ENCODE data around the gene CYP4F11.
"Not testable (repeated sequence)": the region's sequence is repeated elsewhere in the genome, so short reads cannot be mapped to it uniquely, and the experiment has no call there.

CYP4F11 gene, protein sequence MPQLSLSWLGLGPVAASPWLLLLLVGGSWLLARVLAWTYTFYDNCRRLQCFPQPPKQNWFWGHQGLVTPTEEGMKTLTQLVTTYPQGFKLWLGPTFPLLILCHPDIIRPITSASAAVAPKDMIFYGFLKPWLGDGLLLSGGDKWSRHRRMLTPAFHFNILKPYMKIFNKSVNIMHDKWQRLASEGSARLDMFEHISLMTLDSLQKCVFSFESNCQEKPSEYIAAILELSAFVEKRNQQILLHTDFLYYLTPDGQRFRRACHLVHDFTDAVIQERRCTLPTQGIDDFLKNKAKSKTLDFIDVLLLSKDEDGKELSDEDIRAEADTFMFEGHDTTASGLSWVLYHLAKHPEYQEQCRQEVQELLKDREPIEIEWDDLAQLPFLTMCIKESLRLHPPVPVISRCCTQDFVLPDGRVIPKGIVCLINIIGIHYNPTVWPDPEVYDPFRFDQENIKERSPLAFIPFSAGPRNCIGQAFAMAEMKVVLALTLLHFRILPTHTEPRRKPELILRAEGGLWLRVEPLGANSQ

DNA sequence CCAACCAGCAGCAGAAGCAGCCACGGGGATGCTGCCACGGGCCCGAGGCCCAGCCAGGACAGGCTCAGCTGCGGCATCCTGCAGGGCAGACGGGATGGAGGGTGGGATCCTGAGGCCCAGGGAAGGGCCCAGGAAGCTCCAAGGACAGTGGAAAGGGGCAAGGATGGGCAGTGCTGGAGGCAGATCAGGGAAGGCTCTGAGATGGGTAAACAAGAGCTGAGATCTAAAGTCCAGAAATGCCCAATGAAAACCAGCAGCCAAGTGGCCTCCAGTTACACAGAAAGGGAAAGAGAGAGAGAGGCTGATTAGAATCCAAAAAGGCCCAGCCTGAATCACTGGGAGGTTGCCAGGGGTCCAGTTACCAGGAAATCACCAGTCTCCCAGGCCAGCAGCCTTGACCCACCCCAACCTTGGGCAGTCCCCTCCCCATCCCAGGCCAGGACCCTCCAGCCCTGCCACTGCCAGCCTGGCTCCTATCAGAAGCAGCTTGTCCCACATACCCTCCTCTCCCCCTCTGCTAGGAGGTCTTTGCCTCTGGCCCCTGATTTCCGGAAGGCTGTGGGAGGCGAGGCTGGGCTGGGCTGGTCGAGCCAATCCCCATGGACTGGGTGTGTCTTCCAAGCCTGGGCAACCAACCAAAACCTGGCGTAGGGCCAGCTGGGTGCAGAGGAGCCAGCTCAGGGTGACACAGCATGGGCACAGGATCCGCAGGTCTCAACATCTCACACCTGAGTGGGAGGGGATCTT lies at the start of gene CYP4F11:
TSS of gene CYP4F11 (minus strand) at position 198 of the 747 bp plus-strand sequence. CDS start at position 77, 121 bp downstream.
- H3K4me3 ChIP-seq (ENCODE audit: control insufficient read depth, low read depth, low read length) = no peak within 1 kb of the TSS
- no peak for DNase-seq (ENCODE audit: low read depth)
- TF ChIP-seq, protein P1, sequence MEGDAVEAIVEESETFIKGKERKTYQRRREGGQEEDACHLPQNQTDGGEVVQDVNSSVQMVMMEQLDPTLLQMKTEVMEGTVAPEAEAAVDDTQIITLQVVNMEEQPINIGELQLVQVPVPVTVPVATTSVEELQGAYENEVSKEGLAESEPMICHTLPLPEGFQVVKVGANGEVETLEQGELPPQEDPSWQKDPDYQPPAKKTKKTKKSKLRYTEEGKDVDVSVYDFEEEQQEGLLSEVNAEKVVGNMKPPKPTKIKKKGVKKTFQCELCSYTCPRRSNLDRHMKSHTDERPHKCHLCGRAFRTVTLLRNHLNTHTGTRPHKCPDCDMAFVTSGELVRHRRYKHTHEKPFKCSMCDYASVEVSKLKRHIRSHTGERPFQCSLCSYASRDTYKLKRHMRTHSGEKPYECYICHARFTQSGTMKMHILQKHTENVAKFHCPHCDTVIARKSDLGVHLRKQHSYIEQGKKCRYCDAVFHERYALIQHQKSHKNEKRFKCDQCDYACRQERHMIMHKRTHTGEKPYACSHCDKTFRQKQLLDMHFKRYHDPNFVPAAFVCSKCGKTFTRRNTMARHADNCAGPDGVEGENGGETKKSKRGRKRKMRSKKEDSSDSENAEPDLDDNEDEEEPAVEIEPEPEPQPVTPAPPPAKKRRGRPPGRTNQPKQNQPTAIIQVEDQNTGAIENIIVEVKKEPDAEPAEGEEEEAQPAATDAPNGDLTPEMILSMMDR (conservative IDR thresholded peaks at IDR 0.05; ENCODE audit: control insufficient read depth, insufficient read depth, low read depth, low read length) = no peak

DNA sequence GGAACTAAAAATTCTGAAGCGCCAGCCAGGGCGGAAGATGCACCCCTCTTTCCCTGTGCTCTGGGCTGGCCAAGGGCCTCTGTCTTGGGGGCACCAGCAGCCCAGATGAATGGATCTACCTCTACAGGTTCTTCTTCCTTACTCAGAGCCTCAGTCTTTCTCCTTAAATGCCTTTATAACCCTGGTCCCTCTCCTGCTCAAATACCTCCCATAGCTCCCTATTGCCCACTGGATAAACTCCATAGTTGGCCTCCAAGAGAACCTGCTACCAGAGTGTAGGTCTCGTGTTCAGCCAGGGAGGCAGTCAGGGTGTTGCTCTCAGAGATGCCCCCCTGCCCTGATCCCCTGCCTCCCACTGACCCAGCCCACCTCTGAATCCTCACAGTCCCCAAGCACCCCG lies 45.0 kb upstream of the CYP4F11 start:
- DNase-seq (ENCODE audit: low read depth) = no peak
- TF ChIP-seq, protein P1 (conservative IDR thresholded peaks at IDR 0.05; ENCODE audit: control insufficient read depth, insufficient read depth, low read depth, low read length) = no peak
- no peak overlapping the region for H3K4me3 ChIP-seq (ENCODE audit: control insufficient read depth, low read depth, low read length)

DNA sequence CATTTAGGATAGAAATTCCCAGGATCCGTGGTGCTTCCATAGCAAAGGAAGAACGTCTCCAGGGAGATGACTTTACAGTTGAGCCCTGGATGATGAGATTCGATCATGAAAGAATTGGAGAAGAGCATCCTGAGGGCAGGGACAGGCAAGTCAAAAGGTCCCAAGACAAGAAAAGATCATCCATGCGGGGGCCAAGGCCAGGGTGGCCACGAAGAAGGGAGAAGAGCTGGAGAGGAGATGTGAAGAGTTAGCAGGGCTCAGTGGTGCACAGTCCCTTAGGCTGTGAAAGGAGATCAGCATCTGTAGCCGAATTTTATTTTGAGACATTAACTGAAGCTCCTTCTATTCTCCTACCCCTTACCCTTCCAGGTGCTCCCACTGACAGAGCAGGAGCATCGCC lies 43.4 kb upstream of the CYP4F11 start:
- no peak for DNase-seq (ENCODE audit: low read depth)
- TF ChIP-seq, protein P1 (conservative IDR thresholded peaks at IDR 0.05; ENCODE audit: control insufficient read depth, insufficient read depth, low read depth, low read length) = no peak
- H3K4me3 ChIP-seq (ENCODE audit: control insufficient read depth, low read depth, low read length) = no peak overlapping the region

DNA sequence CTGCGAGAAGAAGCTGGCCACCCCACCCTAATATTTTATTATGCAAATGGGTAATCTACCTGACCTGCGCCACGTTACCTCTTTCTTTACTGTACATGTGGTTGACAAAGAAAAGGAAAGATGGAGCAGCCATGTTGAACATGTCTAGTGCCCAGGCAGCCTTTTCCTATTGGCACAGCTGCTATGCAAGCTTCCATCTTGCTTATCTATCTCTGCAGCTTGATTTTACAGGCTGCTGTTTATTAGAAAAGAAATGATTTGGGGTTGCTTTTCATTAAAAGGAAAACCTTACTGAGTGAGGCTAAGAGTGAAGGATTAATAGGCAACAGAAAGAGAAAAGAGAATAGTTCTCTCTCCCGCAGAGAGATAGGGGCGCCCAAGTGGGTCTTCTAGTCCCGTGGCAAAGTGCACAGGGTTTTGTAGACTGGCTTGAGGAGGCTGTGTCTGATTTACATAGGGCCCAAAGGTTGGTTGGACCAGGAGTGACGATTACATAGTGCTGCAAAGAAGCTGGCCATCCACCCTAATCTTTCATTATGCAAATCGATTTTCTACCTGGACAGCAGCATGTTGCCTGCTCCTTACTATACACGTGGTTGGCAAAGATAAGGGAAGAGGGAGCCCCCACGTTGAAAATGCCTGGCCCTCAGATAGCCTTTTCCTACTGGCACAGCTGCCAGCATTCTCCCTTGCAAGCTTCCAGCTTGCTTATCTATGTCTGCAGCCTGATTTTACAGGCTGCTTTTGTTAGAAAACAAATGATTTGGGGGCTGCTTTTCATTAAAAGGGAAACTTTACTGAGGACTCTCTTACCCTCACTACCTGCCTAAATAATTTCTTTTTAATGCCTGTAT lies 42.7 kb upstream of the CYP4F11 start:
- H3K4me3 ChIP-seq (ENCODE audit: control insufficient read depth, low read depth, low read length) = no peak overlapping the region
- no peak for DNase-seq (ENCODE audit: low read depth)
- TF ChIP-seq, protein P1 (conservative IDR thresholded peaks at IDR 0.05; ENCODE audit: control insufficient read depth, insufficient read depth, low read depth, low read length) = no peak

DNA sequence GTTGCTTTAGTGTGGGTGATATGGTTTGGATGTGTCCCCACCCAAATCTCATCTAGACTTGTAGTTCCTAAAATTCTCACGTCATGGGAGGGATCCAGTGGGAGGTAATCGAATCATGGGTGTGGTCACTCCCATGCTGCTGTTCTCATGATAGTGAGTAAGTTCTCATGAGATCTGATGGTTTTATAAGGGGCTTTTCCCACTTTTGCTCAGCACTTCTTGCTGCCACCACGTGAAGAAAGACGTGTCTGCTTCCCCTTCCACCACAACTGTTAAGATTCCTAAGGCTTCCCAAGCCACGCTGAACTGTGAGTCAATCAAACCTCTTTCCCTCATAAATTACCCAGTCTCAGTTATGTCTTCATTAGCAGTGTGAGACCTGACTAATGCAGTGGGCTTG lies 40.5 kb upstream of the CYP4F11 start:
- DNase-seq (ENCODE audit: low read depth) = no peak
- TF ChIP-seq, protein P1 (conservative IDR thresholded peaks at IDR 0.05; ENCODE audit: control insufficient read depth, insufficient read depth, low read depth, low read length) = no peak

DNA sequence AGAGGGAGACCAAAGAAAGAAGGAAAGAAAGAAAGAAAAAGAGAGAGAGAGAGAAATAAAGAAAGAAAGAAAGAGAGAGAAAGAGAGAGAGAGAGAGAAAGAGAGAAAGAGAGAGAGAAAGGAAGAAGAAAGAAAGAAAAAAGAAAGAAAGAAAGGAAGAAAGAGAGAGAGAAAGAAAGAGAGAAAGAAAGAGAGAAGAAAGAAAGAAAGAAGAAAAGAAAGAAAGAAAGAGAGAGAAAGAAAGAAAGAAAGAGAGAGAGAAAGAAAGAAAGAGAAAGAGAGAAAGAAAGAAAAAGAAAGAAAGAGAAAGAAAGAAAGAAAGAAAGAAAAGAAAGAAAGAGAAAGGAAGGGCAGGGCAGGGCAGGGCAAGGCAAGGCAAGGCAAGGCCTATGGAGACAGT lies 37.7 kb upstream of the CYP4F11 start:
- DNase-seq (ENCODE audit: low read depth); H3K4me3 ChIP-seq (ENCODE audit: control insufficient read depth, low read depth, low read length): not testable (repeated sequence)

More for the DNA sequence above, 40.5 kb upstream of the CYP4F11 start:
- no peak overlapping the region for H3K4me3 ChIP-seq (ENCODE audit: control insufficient read depth, low read depth, low read length)
